GM12874 (cell line): Measurements from ENCODE around the gene NRXN3.

Source experiments
- TF ChIP-seq, protein P1 (sequence below): IDR thresholded peaks from 2 replicates; pipeline ENCODE4 v1.5.1; 2011; ENCODE audit warnings: low read depth, mild to moderate bottlenecking, control low read depth, low read length, moderate library complexity; ENCODE audit not compliant: insufficient read depth

NRXN3 gene

DNA sequence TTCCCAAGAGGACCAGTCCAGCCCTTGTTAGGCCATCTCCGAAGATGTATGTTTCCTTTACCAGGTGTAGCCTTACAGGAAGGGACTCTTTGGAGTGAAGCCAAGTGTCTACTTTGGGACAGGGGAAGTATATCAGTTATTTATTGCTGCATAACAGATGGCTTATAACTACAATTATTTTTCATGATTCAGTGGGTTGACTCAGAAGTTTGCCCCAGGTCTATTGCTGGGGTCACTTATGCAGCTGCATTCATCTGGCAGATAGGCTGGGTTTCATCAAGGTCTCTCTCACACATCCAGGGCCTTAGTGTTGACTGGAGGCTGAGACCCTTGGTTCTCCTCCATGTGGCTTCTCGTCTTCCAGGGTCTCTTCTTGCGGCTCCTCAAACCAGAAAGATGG, 170.1 kb downstream of the NRXN3 start:
- TF ChIP-seq, protein P1, sequence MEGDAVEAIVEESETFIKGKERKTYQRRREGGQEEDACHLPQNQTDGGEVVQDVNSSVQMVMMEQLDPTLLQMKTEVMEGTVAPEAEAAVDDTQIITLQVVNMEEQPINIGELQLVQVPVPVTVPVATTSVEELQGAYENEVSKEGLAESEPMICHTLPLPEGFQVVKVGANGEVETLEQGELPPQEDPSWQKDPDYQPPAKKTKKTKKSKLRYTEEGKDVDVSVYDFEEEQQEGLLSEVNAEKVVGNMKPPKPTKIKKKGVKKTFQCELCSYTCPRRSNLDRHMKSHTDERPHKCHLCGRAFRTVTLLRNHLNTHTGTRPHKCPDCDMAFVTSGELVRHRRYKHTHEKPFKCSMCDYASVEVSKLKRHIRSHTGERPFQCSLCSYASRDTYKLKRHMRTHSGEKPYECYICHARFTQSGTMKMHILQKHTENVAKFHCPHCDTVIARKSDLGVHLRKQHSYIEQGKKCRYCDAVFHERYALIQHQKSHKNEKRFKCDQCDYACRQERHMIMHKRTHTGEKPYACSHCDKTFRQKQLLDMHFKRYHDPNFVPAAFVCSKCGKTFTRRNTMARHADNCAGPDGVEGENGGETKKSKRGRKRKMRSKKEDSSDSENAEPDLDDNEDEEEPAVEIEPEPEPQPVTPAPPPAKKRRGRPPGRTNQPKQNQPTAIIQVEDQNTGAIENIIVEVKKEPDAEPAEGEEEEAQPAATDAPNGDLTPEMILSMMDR = no peak

DNA sequence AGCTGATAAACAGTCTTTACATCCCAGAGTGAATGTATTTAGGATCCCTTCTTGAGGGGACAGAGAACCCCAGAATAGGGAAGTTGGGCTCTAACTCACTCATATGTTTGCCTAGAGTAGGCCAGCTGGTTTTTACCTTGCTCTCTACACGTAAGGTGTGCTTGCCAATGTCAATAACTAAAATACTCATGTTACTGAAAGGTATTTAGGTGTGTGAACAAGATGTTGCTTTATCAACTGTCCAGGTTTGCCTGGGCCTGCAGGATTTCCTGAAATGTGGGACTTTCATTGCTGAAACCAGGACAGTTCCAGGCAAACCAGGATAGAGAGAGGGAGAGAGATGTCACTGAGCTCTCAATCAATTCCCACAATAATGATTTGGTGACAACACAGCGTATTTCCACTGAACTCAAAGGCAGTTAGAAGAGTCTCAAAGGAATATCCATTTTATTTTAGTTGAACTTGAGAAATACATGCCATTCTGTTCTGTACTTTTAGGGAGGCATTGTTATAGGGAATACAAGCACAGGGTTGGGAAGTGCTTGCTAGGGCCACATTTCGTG, 171.7 kb downstream of the NRXN3 start:
- TF ChIP-seq, protein P1 = no peak

DNA sequence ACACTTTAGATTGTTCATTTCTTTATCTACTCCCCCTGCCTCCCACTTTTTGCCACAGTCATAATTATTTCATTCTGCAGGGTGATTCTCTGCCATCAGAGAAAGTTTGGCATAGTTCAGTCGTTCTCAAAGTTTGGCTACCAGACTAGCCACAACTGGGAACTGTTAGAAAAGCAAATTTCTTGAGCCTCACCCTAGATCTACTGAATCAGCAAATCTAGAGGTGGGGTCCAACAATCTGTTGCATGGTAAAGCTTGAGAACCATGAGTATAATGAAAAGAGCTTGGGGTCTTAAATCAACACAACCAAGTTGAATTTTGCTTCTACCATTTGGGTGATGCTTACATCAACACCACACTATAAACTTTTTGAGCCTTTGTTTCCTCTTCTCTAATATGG, 172.7 kb downstream of the NRXN3 start:
- TF ChIP-seq, protein P1 = no peak

DNA sequence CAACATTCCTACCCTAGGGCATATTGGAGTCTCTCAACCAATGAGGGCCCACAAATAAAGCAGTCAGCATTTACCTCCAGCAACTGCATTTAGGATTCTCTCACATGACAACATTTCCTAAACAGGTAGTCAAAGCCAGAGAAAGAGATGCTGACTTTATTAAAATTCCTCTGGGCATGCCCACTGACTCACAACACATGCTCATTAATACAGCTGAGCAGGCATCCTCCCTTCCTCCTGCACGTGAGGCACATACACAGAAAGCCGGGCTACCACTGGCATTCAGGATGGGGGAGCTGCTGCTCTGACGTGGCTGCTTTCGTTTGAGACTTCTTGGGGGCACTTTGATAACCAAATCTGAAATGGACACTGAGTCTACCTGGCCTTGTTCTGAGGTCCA, 174.1 kb downstream of the NRXN3 start:
- TF ChIP-seq, protein P1 = no peak

DNA sequence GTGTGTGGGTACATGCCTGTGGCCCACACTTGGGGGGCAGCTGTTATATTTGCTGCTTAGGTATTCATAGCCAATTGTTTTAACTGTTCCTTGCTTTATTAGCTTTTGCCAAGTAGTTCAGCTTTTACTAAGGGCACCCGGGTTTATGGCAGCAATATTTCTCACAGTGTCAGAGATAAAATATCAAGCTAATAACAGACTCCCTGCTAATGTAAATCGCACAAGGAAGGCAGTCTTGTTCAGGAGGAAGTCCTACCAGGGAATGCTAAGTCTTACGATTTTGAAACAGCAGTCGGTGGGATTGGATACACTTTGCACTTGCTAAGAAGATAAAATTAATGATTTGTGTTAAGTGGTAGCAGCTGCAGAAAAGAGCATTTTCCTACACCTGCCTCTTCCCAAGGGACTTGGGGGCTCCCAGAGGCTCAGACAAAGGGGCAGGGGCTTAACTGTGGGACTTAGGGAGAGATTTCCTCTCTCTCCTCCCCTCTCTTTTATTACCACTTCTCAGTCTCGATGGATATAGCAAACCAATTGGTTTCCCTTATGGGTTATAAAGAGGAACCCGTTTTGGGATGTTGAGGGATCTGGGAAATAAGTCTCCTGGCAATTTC, 175.1 kb downstream of the NRXN3 start:
- TF ChIP-seq, protein P1 = no peak

DNA sequence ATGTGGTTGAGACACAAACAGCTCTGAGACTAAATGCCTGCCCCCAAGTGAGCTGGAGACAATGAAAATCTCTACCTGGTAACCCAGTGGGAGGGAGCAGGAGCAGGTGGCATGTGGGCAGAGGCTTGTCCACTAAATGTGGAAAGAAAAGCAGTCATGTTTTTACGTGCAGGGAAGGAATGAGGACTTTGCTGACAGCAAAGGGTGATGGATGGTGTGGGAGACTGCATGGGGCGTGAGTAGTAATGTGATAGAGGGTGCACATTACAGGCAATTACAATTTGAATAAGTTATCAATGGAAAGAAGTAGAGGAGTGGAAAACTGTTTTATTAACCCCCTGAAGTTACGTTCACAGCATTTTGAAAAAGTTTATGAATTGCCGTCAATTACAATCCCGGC, 176.6 kb downstream of the NRXN3 start:
- TF ChIP-seq, protein P1 = no peak

DNA sequence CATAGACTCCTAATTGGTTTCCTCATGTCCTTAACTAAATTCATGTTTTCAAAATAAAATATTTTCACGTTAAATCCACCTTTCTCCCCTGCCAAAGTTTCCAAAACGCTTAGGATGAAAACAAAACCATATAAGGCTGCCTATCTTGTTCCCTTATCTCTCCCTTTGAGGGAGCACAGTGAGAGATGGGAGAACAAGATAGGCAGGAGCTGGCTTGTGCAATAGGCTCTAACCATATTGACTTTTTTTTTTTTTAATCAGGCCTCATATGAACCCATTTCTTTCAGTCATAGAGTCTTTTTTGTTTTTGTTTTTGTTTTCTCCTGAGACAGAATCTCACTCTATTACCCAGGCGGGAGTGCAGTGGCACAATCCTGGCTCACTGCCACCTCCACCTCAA, 184.9 kb downstream of the NRXN3 start:
- TF ChIP-seq, protein P1 = no peak

DNA sequence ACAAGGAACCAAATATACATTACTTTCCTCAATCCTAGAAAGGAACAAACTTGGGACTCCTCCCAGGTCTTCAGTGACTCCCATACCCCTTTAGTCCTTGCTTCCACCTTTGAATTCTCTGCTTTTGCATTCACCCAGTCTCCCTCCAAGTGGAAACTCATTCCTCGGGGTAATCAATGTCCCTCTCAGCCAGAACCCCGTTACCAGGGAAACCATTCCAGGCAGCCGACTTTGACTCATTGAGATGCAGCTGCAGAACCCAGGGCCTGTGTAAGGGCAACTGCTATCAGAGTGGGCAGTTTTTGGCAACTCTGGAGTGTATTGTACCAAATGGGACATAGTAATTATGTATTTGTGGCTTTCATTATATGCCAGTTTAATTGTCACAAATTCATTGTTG, 186.2 kb downstream of the NRXN3 start:
- TF ChIP-seq, protein P1 = no peak
